ENCODE results near the gene ADAMTS6.

GRCh38 chr5:65390208-65390607 is 91.5 kb downstream of the ADAMTS6 start:
- no peak for TF ChIP-seq CTCF (IDR thresholded peaks at IDR 0.05)
- TF ChIP-seq POLR2A (IDR thresholded peaks at IDR 0.05): no peak
- TF ChIP-seq EP300 (IDR thresholded peaks at IDR 0.05): no peak
